ENCODE measurements around the gene MSH4. TPM values are rescaled to one million over a fixed set of nuclear protein-coding genes. Genes with fewer than 3 reads are reported as not detected.

MSH4 gene
- polyA plus RNA-seq, 1 donor (not counting 4 experiments of a cell fraction or from before 2014, with no cell fraction given): 0.13 TPM

- no peaks in the 10 kb centered on the region for H3K9me1 ChIP-seq (ENCODE audit: control insufficient read depth, extremely low read depth, insufficient read depth, low read length)
- no peaks in the 10 kb centered on the region for H3K79me2 ChIP-seq (ENCODE audit: control insufficient read depth, insufficient read depth, low read length)
- H3K4me2 ChIP-seq (ENCODE audit: control insufficient read depth, extremely low read depth, insufficient read depth, low read depth, low read length): no peak overlapping the region
- no peaks in the 10 kb centered on the region for H3K9me3 ChIP-seq (ENCODE audit: control insufficient read depth, low read depth, low read length)
- H3K36me3 ChIP-seq (ENCODE audit: control insufficient read depth in 2 of 2, extremely low read depth in 1 of 2, insufficient read depth in 2 of 2, low read length in 2 of 2): no peaks in the 10 kb centered on the region
- no peaks in the 10 kb centered on the region for H3K27me3 ChIP-seq (ENCODE audit: control insufficient read depth, extremely low read depth, insufficient read depth, low read length)
- H3K27ac ChIP-seq (ENCODE audit: control insufficient read depth, insufficient read depth, low read length): no peak overlapping the region
- FAIRE-seq (no peak), DNase-seq (ENCODE audit: low read depth, low spot score) (no peak)
- H3K4me1 ChIP-seq (ENCODE audit: control insufficient read depth, extremely low read depth, insufficient read depth, low read length): no peaks in the 10 kb centered on the region
- H2AFZ ChIP-seq (ENCODE audit: control insufficient read depth, low read length): no peak overlapping the region
- TF ChIP-seq EZH2 (IDR thresholded peaks at IDR 0.05; ENCODE audit: low read length) (no peak), CTCF (optimal IDR thresholded peaks at IDR 0.05 in 1 of 3, IDR thresholded peaks at IDR 0.05 in 1 of 3, conservative IDR thresholded peaks at IDR 0.05 in 1 of 3; ENCODE audit: extremely low read depth in 1 of 3, insufficient read depth in 2 of 3, low read length in 3 of 3) (no peak)
- no peak overlapping the region for H3K9ac ChIP-seq (ENCODE audit: control insufficient read depth, extremely low read depth, insufficient read depth, low read length)
- dilution Hi-C loops (cut with MboI; ENCODE audit: extremely low pct_ligation_motif_present, low sequenced_read_pairs): no loop called here
- H3K4me3 ChIP-seq (ENCODE audit: control insufficient read depth in 2 of 3, extremely low read depth in 1 of 3, insufficient read depth in 2 of 3, low read depth in 1 of 3, low read length in 3 of 3): no peak overlapping the region
- H4K20me1 ChIP-seq (ENCODE audit: control insufficient read depth, extremely low read depth, insufficient read depth, low read length): no peaks in the 10 kb centered on the region
Observed at GRCh38 chr1:75952016-75952415, 155.3 kb downstream of the MSH4 start.

- Histone ChIP-seq H3K9ac (ENCODE audit: control insufficient read depth, extremely low read depth, insufficient read depth, low read length) (no peak overlapping the region), H3K9me3 (ENCODE audit: control insufficient read depth, low read depth, low read length) (no peaks in the 10 kb centered on the region), H3K4me2 (ENCODE audit: control insufficient read depth, extremely low read depth, insufficient read depth, low read depth, low read length) (no peak overlapping the region), H3K27ac (ENCODE audit: control insufficient read depth, insufficient read depth, low read length) (no peak overlapping the region), H4K20me1 (ENCODE audit: control insufficient read depth, extremely low read depth, insufficient read depth, low read length) (no peaks in the 10 kb centered on the region), H2AFZ (ENCODE audit: control insufficient read depth, low read length) (no peak overlapping the region), H3K9me1 (ENCODE audit: control insufficient read depth, extremely low read depth, insufficient read depth, low read length) (no peaks in the 10 kb centered on the region), H3K27me3 (ENCODE audit: control insufficient read depth, extremely low read depth, insufficient read depth, low read length) (no peaks in the 10 kb centered on the region), H3K79me2 (ENCODE audit: control insufficient read depth, insufficient read depth, low read length) (no peaks in the 10 kb centered on the region), H3K4me1 (ENCODE audit: control insufficient read depth, extremely low read depth, insufficient read depth, low read length) (no peaks in the 10 kb centered on the region), H3K4me3 (ENCODE audit: control insufficient read depth in 2 of 3, extremely low read depth in 1 of 3, insufficient read depth in 2 of 3, low read depth in 1 of 3, low read length in 3 of 3) (no peak overlapping the region), H3K36me3 (ENCODE audit: control insufficient read depth in 2 of 2, extremely low read depth in 1 of 2, insufficient read depth in 2 of 2, low read length in 2 of 2) (no peaks in the 10 kb centered on the region)
- FAIRE-seq (no peak), DNase-seq (ENCODE audit: low read depth, low spot score) (no peak)
- TF ChIP-seq EZH2 (IDR thresholded peaks at IDR 0.05; ENCODE audit: low read length) (no peak), CTCF (optimal IDR thresholded peaks at IDR 0.05 in 1 of 3, IDR thresholded peaks at IDR 0.05 in 1 of 3, conservative IDR thresholded peaks at IDR 0.05 in 1 of 3; ENCODE audit: extremely low read depth in 1 of 3, insufficient read depth in 2 of 3, low read length in 3 of 3) (no peak)
- dilution Hi-C loops (cut with MboI; ENCODE audit: extremely low pct_ligation_motif_present, low sequenced_read_pairs): no loop called here
Observed at GRCh38 chr1:75953461-75953860, 156.8 kb downstream of the MSH4 start.
